ENCODE measurements around the gene RPL39.

- TF ChIP-seq CTCF (IDR thresholded peaks at IDR 0.05; ENCODE audit: insufficient read depth, low read depth, low read length) (no peak), EZH2 (IDR thresholded peaks at IDR 0.05; ENCODE audit: insufficient read depth, low read length) (no peak)
Measured at GRCh38 chrX:119802546-119802945, 11.1 kb upstream of the RPL39 start.
